BLaER1 treated with 17β-estradiol and CSF1 and Interleukin-3, amounts not matched to agents 10 nM and 100 nM (cell line): ENCODE results near the gene SLC8A3.

Experiments used
- H3K27ac ChIP-seq, 11 experiments: shearing (Covaris generic); formaldehyde crosslinking; 2 replicates each; pipeline ENCODE4 v1.8.1; 2022
- H3K27me3 ChIP-seq, 11 experiments: shearing (Covaris generic); formaldehyde crosslinking; 2 replicates each; pipeline ENCODE4 v1.8.1; 2022
- H3K36me3 ChIP-seq, 11 experiments: shearing (Covaris generic); formaldehyde crosslinking; 2 replicates each; pipeline ENCODE4 v1.8.1; 2022
- H3K4me1 ChIP-seq, 10 experiments: shearing (Covaris generic); formaldehyde crosslinking; 2 replicates each; pipeline ENCODE4 v1.8.1; 2022
- H3K4me2 ChIP-seq, 11 experiments: shearing (Covaris generic); formaldehyde crosslinking; 2 replicates each; pipeline ENCODE4 v1.8.1; 2022
- H3K4me3 ChIP-seq, 10 experiments: shearing (Covaris generic); formaldehyde crosslinking; 2 replicates each; pipeline ENCODE4 v1.8.1; 2022
- H3K9ac ChIP-seq, 11 experiments: shearing (Covaris generic); formaldehyde crosslinking; 2 replicates each; pipeline ENCODE4 v1.8.1; 2022
- H3K9me3 ChIP-seq, 11 experiments: shearing (Covaris generic); formaldehyde crosslinking; replicated peaks in 1 of 11; 2 replicates each; pipeline ENCODE4 v1.8.1; 2022
- H4K20me1 ChIP-seq, 11 experiments: shearing (Covaris generic); formaldehyde crosslinking; 2 replicates each; pipeline ENCODE4 v1.8.1; 2022
- Cebpa-rat ChIP-seq, 11 experiments: shearing (Covaris generic); IDR thresholded peaks; 2 replicates each; pipeline ENCODE4 v1.8.1; 2022

The SLC8A3 gene

GRCh38 chr14:70064136-70064865, 124.5 kb downstream of the SLC8A3 start:
- no peak overlapping the region for H3K4me2 ChIP-seq
- TF ChIP-seq Cebpa-rat (IDR thresholded peaks at IDR 0.05): no peak
- H3K36me3 ChIP-seq: no peaks in the 10 kb centered on the region
- no peaks in the 10 kb centered on the region for H3K4me1 ChIP-seq
- H3K27ac ChIP-seq: no peak overlapping the region
- H3K27me3 ChIP-seq: no peaks in the 10 kb centered on the region
- H4K20me1 ChIP-seq: no peaks in the 10 kb centered on the region; a peak in 1 of 22 replicates
- H3K9me3 ChIP-seq: no peaks in the 10 kb centered on the region
- H3K9ac ChIP-seq: no peak overlapping the region
- no peak overlapping the region for H3K4me3 ChIP-seq

GRCh38 chr14:70061108-70061507, 127.6 kb downstream of the SLC8A3 start:
- Histone ChIP-seq H3K36me3 (no peaks in the 10 kb centered on the region), H3K27ac (no peak overlapping the region), H3K4me2 (peak overlapping the region in 1 of 11 experiments; percentile 18; a peak in 1 of 22 replicates)

GRCh38 chr14:70059545-70059944, 129.2 kb downstream of the SLC8A3 start:
- no peaks in the 10 kb centered on the region; a peak in 1 of 22 replicates for H4K20me1 ChIP-seq
- H3K27ac ChIP-seq: no peak overlapping the region
- no peak overlapping the region for H3K9ac ChIP-seq
- no peaks in the 10 kb centered on the region for H3K36me3 ChIP-seq
- TF ChIP-seq Cebpa-rat (IDR thresholded peaks at IDR 0.05): no peak
- no peaks in the 10 kb centered on the region for H3K27me3 ChIP-seq
- H3K4me2 ChIP-seq: no peak overlapping the region
- no peaks in the 10 kb centered on the region for H3K4me1 ChIP-seq
- H3K4me3 ChIP-seq: no peak overlapping the region
- H3K9me3 ChIP-seq: no peaks in the 10 kb centered on the region

More at GRCh38 chr14:70061108-70061507, 127.6 kb downstream of the SLC8A3 start:
- TF ChIP-seq Cebpa-rat (IDR thresholded peaks at IDR 0.05): no peak
- Histone ChIP-seq H3K4me3 (no peak overlapping the region), H3K9ac (no peak overlapping the region), H3K27me3 (no peaks in the 10 kb centered on the region), H3K4me1 (no peaks in the 10 kb centered on the region), H4K20me1 (no peaks in the 10 kb centered on the region; a peak in 1 of 22 replicates), H3K9me3 (no peaks in the 10 kb centered on the region)

GRCh38 chr14:70057519-70058136, 131.1 kb downstream of the SLC8A3 start:
- no peaks in the 10 kb centered on the region; a peak in 1 of 22 replicates for H4K20me1 ChIP-seq
- H3K4me2 ChIP-seq: no peak overlapping the region
- no peak overlapping the region for H3K27ac ChIP-seq
- H3K36me3 ChIP-seq: no peaks in the 10 kb centered on the region
- no peak overlapping the region for H3K9ac ChIP-seq
- no peak for TF ChIP-seq Cebpa-rat (IDR thresholded peaks at IDR 0.05)
- H3K4me3 ChIP-seq: no peak overlapping the region
- no peaks in the 10 kb centered on the region for H3K9me3 ChIP-seq
- no peaks in the 10 kb centered on the region for H3K4me1 ChIP-seq
- H3K27me3 ChIP-seq: no peaks in the 10 kb centered on the region

GRCh38 chr14:70052990-70053389, 135.8 kb downstream of the SLC8A3 start:
- Histone ChIP-seq H3K4me3 (no peak overlapping the region), H4K20me1 (no peaks in the 10 kb centered on the region), H3K4me2 (no peak overlapping the region), H3K36me3 (no peaks in the 10 kb centered on the region), H3K27me3 (no peaks in the 10 kb centered on the region), H3K4me1 (no peaks in the 10 kb centered on the region), H3K9me3 (no peaks in the 10 kb centered on the region), H3K27ac (no peak overlapping the region), H3K9ac (no peak overlapping the region)
- no peak for TF ChIP-seq Cebpa-rat (IDR thresholded peaks at IDR 0.05)

GRCh38 chr14:70050136-70050535, 138.6 kb downstream of the SLC8A3 start:
- Histone ChIP-seq H3K9me3 (no peaks in the 10 kb centered on the region), H3K9ac (no peak overlapping the region), H4K20me1 (no peaks in the 10 kb centered on the region), H3K4me3 (no peak overlapping the region), H3K36me3 (no peaks in the 10 kb centered on the region), H3K27ac (no peak overlapping the region), H3K27me3 (no peaks in the 10 kb centered on the region), H3K4me2 (no peak overlapping the region), H3K4me1 (no peaks in the 10 kb centered on the region)
- no peak for TF ChIP-seq Cebpa-rat (IDR thresholded peaks at IDR 0.05)

- H3K4me1 ChIP-seq: no peaks in the 10 kb centered on the region
- no peak for TF ChIP-seq Cebpa-rat (IDR thresholded peaks at IDR 0.05)
- H4K20me1 ChIP-seq: no peaks in the 10 kb centered on the region
- no peak overlapping the region for H3K4me2 ChIP-seq
- H3K9me3 ChIP-seq: no peaks in the 10 kb centered on the region
- no peaks in the 10 kb centered on the region for H3K27me3 ChIP-seq
- no peak overlapping the region for H3K27ac ChIP-seq
- H3K4me3 ChIP-seq: no peak overlapping the region
- no peaks in the 10 kb centered on the region for H3K36me3 ChIP-seq
- no peak overlapping the region for H3K9ac ChIP-seq
These were observed 139.1 kb downstream of the SLC8A3 start for GRCh38 chr14:70049605-70050004.

- H3K9me3 ChIP-seq: no peaks in the 10 kb centered on the region
- H3K4me1 ChIP-seq: no peaks in the 10 kb centered on the region
- no peak overlapping the region for H3K4me2 ChIP-seq
- H3K27ac ChIP-seq: no peak overlapping the region
- no peak for TF ChIP-seq Cebpa-rat (IDR thresholded peaks at IDR 0.05)
- no peak overlapping the region for H3K9ac ChIP-seq
- H4K20me1 ChIP-seq: no peaks in the 10 kb centered on the region
- no peak overlapping the region for H3K4me3 ChIP-seq
- no peaks in the 10 kb centered on the region for H3K27me3 ChIP-seq
- H3K36me3 ChIP-seq: no peaks in the 10 kb centered on the region
These were observed 140.5 kb downstream of the SLC8A3 start for GRCh38 chr14:70048313-70048654.

GRCh38 chr14:70047598-70048312, 141.0 kb downstream of the SLC8A3 start:
- no peak overlapping the region for H3K27ac ChIP-seq
- no peak overlapping the region for H3K9ac ChIP-seq
- no peaks in the 10 kb centered on the region for H3K9me3 ChIP-seq
- H3K36me3 ChIP-seq: no peaks in the 10 kb centered on the region
- H4K20me1 ChIP-seq: no peaks in the 10 kb centered on the region
- no peak for TF ChIP-seq Cebpa-rat (IDR thresholded peaks at IDR 0.05)
- no peaks in the 10 kb centered on the region for H3K4me1 ChIP-seq
- no peak overlapping the region for H3K4me2 ChIP-seq
- no peak overlapping the region for H3K4me3 ChIP-seq
- H3K27me3 ChIP-seq: no peaks in the 10 kb centered on the region
